CD4-positive, alpha-beta memory T cell (primary cell): ENCODE data around the gene RBM15B. TPM values are rescaled to one million over a fixed set of nuclear protein-coding genes. Genes with fewer than 3 reads are reported as not detected.
A peak's percentile ranks its signal among the peaks of the same experiment; 100 is the strongest.
"Not testable (repeated sequence)": the region's sequence is repeated elsewhere in the genome, so short reads cannot be mapped to it uniquely, and the experiment has no call there.

ENCODE experiments used
- CTCF ChIA-PET: fragments of 350-600 bp; sonication (Branson Sonifier 250); formaldehyde crosslinking; loops from one replicate; lab custom pipeline; 2021; ENCODE audit warnings: inconsistent platforms; ENCODE audit not compliant: partially characterized antibody; lab: Charles Lee
- POLR2A ChIA-PET: fragments of 350-600 bp; sonication (Branson Sonifier 250); formaldehyde crosslinking; loops from one replicate; lab custom pipeline; 2021; ENCODE audit not compliant: partially characterized antibody; lab: Charles Lee
- DNase-seq, 5 donors: peaks; one replicate each; pipeline versions ENCODE4 v3.0.0 to v3.0.0-alpha.2; 2020 to 2022; ENCODE audit warnings: mixed read lengths in 1 of 5
- H3K27ac ChIP-seq: one replicate; pipeline ENCODE4 v1.7.0; 2013; ENCODE audit warnings: low read depth, low read length
- H3K27me3 ChIP-seq: 2 replicates; pipeline ENCODE4 v1.7.0; 2013; ENCODE audit warnings: mild to moderate bottlenecking, low read length, moderate library complexity; ENCODE audit not compliant: insufficient read depth
- H3K36me3 ChIP-seq: 2 replicates; pipeline ENCODE4 v1.7.0; 2013; ENCODE audit warnings: mild to moderate bottlenecking, low read length, moderate library complexity; ENCODE audit not compliant: insufficient read depth
- H3K4me1 ChIP-seq: 2 replicates; pipeline ENCODE4 v1.7.0; 2013; ENCODE audit warnings: mild to moderate bottlenecking, low read length, moderate library complexity; ENCODE audit not compliant: insufficient read depth
- H3K4me3 ChIP-seq, 2 donors: one replicate each; pipeline ENCODE4 v1.7.0; 2013; ENCODE audit warnings: low read length in 2 of 2, mild to moderate bottlenecking in 1 of 2
- H3K9me3 ChIP-seq, 2 donors: one replicate each; pipeline ENCODE4 v1.7.0; 2013; ENCODE audit warnings: low read length in 2 of 2, control low read depth in 1 of 2; ENCODE audit not compliant: control insufficient read depth in 1 of 2
- H3K27ac Mint-ChIP-seq, 7 donors: one replicate each; pipeline ENCODE4 v1.8.0; 2020 to 2021; ENCODE audit warnings: mixed read lengths in 7 of 7, mild to moderate bottlenecking in 6 of 7, inconsistent platforms in 3 of 7, moderate library complexity in 3 of 7
- H3K27me3 Mint-ChIP-seq, 2 donors: one replicate each; pipeline ENCODE4 v1.8.0; 2020 to 2021; ENCODE audit warnings: mixed read lengths in 2 of 2
- H3K36me3 Mint-ChIP-seq, 2 donors: one replicate each; pipeline ENCODE4 v1.8.0; 2020 to 2021; ENCODE audit warnings: mixed read lengths in 2 of 2, inconsistent platforms in 1 of 2, mild to moderate bottlenecking in 1 of 2
- H3K4me1 Mint-ChIP-seq, 4 donors: one replicate each; pipeline ENCODE4 v1.8.0; 2020 to 2021; ENCODE audit warnings: mixed read lengths in 4 of 4, mild to moderate bottlenecking in 1 of 4
- H3K4me3 Mint-ChIP-seq, 8 donors: one replicate each; pipeline ENCODE4 v1.8.0; 2020 to 2021; ENCODE audit warnings: mixed read lengths in 8 of 8, mild to moderate bottlenecking in 7 of 8, moderate library complexity in 6 of 8, inconsistent platforms in 3 of 8
- H3K9me3 Mint-ChIP-seq, 8 donors: one replicate each; pipeline ENCODE4 v1.8.0; 2020 to 2021; ENCODE audit warnings: mixed read lengths in 8 of 8, mild to moderate bottlenecking in 5 of 8, inconsistent platforms in 3 of 8, moderate library complexity in 1 of 8
- intact Hi-C: fragments of 100-400 bp; cut with micrococcal nuclease; formaldehyde crosslinking; loops from one replicate; pipeline ENCODE4 v1.15.1; 2023
- polyA plus RNA-seq, 2 donors: library from polyadenylated mRNA; unstranded; fragments of 300-500 nt; fragmentation: Illumina TruSeq; gene quantifications; one replicate each; pipeline ENCODE4 v1.2.3, GENCODE V29; 2021
- total RNA-seq, 2 experiments: library from RNA; stranded (reverse); gene quantifications; one replicate each; pipeline ENCODE4 v1.2.3, GENCODE V29; 2021

The RBM15B gene
- total and polyA plus RNA-seq, 4 experiments from 2014 or later: 9.9 to 39.9 (median 33.3) TPM

DNA sequence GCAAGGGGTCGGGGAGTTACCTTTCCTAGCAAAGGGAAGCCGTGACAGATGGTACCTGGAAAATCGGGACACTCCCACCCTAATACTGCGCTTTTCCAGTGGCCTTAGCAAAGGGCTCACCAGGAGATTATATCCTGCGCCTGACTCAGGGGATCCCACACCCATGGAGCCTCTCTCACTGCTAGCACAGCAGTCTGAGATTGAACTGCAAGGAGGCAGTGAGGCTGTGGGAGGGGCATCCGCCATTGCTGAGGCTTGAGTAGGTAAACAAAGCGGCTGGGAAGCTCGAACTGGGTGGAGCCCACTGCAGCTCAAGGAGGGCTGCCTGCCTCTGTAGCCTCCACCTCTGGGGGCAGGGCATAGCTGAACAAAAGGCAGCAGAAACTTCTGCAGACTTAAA lies 22.8 kb upstream of the RBM15B start:
- DNase-seq, H3K4me1 ChIP-seq, H3K36me3 ChIP-seq, H3K4me1 Mint-ChIP-seq, H3K4me3 ChIP-seq, intact Hi-C loops, H3K9me3 Mint-ChIP-seq, POLR2A ChIA-PET, H3K4me3 Mint-ChIP-seq, H3K27ac Mint-ChIP-seq, H3K27ac ChIP-seq, H3K27me3 ChIP-seq, H3K36me3 Mint-ChIP-seq, H3K9me3 ChIP-seq: not testable (repeated sequence)
- CTCF ChIA-PET: interaction anchor here (4.1 to 5.9 kb wide), 2 partner anchors 397 to 753 kb away, joined by 45 to 46 read pairs; no protein-coding TSS in a partner anchor
- peaks cover 0 to 15% of the 10 kb centered on the region in 2 donors for H3K27me3 Mint-ChIP-seq

DNA sequence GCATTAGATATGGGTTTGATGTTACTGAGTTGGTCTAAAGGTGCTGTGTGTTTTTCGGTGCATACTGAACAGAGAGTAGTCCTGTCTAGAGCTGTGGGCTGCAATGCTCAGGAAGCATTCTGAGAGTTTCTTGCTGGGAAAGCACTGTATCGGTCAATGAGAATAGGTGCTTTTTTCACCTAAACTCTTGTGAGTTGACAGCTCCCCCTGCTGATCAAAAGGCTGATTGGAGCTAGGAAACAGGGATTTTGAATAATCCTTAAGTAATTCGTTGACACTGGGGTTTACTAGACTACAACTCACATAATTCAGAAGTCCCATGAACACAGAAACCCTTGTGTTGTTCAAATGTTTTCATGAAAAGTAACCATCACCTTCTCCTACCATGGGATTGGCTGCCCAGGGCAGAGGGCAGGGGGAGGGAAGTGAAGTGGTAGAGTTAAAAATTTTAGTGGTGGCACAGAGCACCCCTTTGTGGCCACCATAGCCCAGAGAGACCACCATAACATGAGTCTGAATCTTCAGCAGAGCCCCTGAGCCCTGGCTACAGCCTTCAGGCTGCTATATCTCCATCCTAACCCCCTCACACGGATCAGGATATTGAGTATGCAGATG lies 19.0 kb upstream of the RBM15B start:
- intact Hi-C loops: loop anchor here (1.0 to 2.0 kb wide), 3 partner anchors 401 to 756 kb away; no protein-coding TSS in a partner anchor
- H3K27ac ChIP-seq: no peak overlapping the region
- no peak overlapping the region for H3K4me3 ChIP-seq
- Mint-ChIP-seq H3K27ac (no peak overlapping the region), H3K4me3 (no peak overlapping the region), H3K27me3 (peaks cover 2 to 10% of the 10 kb centered on the region in 2 donors), H3K9me3 (peaks cover 0 to 2% (median 0%) of the 10 kb centered on the region in 8 donors), H3K4me1 (peaks cover 0 to 2% (median 0%) of the 10 kb centered on the region in 4 donors), H3K36me3 (no peaks in the 10 kb centered on the region)
- no peaks in the 10 kb centered on the region for H3K36me3 ChIP-seq
- DNase-seq: peak in 4 of 5 donors; percentile 51 to 58 (median 52)
- no peaks in the 10 kb centered on the region for H3K4me1 ChIP-seq
- ChIA-PET CTCF (interaction anchor here (0.8 to 5.9 kb wide), 12 partner anchors 13 to 802 kb away, joined by 3 to 46 read pairs (median 4); partner anchors contain the start of gene MANF), POLR2A (interaction anchor here (1.1 to 1.6 kb wide), 4 partner anchors 13 to 756 kb away, joined by 3 to 10 read pairs (median 5); partner anchors contain the start of gene MANF)
- no peaks in the 10 kb centered on the region for H3K9me3 ChIP-seq
- H3K27me3 ChIP-seq: no peaks in the 10 kb centered on the region

DNA sequence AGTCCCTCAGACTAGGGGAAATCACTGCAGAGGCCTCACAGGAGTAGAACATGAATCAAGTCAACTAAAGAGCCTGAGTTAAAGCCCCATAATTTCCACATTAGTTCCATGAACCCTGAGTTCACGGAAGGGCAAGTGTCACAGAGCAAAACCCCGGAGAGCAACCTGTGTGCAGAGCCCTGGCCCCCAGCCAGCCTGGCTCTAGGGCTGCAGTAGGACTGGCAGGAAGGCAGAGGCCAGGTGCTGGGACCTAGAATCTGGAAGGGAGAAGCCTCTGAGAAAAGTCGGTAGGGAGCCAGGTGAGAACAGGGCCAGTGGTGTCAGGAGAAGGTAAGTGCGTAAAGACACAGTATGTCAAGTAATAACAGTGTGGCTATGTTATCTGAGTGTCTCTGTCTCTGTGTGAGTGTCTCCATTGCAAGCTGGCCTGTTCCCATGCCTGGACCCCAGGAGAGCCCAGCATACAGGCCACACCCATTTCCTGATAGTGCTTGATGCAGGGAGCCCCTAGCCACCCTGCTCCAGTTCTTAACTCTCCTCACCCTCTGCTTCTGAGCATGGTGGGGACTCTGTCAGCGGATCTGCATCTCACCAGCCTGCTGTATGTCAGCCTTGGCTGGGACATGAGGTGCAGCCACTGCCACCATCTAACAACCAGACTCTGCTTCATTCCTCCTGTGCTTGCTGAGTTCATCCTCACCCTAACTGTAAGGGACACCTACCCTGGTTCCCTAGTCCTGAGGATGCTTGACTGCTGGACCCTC lies 17.2 kb upstream of the RBM15B start:
- Mint-ChIP-seq H3K4me1 (peaks cover 0 to 2% (median 0%) of the 10 kb centered on the region in 4 donors), H3K27ac (no peak overlapping the region), H3K9me3 (no peaks in the 10 kb centered on the region), H3K4me3 (no peak overlapping the region), H3K36me3 (no peaks in the 10 kb centered on the region), H3K27me3 (peaks cover 2 to 9% of the 10 kb centered on the region in 2 donors)
- Histone ChIP-seq H3K4me3 (no peak overlapping the region), H3K27me3 (no peaks in the 10 kb centered on the region), H3K9me3 (no peaks in the 10 kb centered on the region), H3K4me1 (no peaks in the 10 kb centered on the region), H3K27ac (no peak overlapping the region), H3K36me3 (no peaks in the 10 kb centered on the region)
- CTCF ChIA-PET: interaction anchor here (5.9 kb wide), 1 partner anchor 759 kb away, joined by 45 read pairs; no protein-coding TSS in a partner anchor
- POLR2A ChIA-PET: no interaction called here
- DNase-seq: no peak
- intact Hi-C loops: loop anchor here (2.0 kb wide), 1 partner anchor 403 kb away; no protein-coding TSS in a partner anchor

DNA sequence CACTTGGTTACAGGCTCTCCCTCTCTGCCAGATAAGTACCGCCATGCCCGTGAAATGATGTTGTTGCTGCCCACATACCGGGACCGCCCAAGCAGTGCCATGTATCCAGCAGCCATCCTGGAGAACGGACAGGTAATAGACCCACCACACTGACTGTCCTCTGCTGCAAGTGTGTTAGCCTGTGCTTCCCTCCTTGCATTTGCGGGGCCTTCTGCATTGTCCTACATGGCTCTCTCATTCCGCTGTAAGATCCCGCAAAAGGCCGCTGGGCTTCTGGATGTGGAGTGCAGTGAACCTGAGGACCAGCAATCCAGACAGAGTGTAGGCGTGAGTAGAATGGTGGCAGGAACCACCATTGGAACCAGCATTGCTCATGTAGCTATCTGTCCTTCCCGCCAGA lies 16.6 kb upstream of the RBM15B start:
- H3K27me3 ChIP-seq: no peaks in the 10 kb centered on the region
- H3K9me3 ChIP-seq: no peaks in the 10 kb centered on the region
- H3K4me1 ChIP-seq: no peaks in the 10 kb centered on the region
- ChIA-PET POLR2A (no interaction called here), CTCF (interaction anchor here (1.8 to 2.1 kb wide), 2 partner anchors 403 to 758 kb away, joined by 5 to 8 read pairs; no protein-coding TSS in a partner anchor)
- peaks cover 2 to 7% of the 10 kb centered on the region in 2 donors for H3K27me3 Mint-ChIP-seq
- no peak for DNase-seq
- no peak overlapping the region for H3K27ac ChIP-seq
- H3K36me3 ChIP-seq: no peaks in the 10 kb centered on the region
- H3K4me3 Mint-ChIP-seq: no peak overlapping the region
- H3K4me3 ChIP-seq: no peak overlapping the region
- no peak overlapping the region for H3K27ac Mint-ChIP-seq
- H3K9me3 Mint-ChIP-seq: no peaks in the 10 kb centered on the region
- intact Hi-C loops: no loop called here
- H3K36me3 Mint-ChIP-seq: no peaks in the 10 kb centered on the region
- peaks cover 0 to 5% (median 1%) of the 10 kb centered on the region in 4 donors for H3K4me1 Mint-ChIP-seq

DNA sequence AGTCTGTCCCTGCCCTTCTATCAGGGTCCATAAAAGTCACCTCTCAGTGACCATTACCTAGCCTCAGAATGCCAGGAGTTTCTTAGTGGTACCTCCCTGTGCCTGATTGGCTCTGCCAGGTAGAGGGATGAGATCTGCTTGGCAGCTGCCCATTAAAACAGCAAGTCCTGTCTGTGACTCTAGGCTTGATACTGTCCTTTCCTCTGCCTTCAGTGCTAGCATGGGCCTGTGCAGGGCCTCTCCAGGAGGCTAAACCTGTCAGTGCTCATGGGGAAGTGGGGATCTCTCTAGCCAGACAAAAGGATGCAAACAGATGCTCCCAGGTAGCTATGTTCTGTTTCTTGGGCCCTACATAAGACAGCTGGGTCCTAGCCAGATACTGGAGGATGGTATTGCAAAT lies 15.9 kb upstream of the RBM15B start:
- ChIA-PET POLR2A (no interaction called here), CTCF (interaction anchor here (1.8 to 2.1 kb wide), 2 partner anchors 403 to 759 kb away, joined by 5 to 8 read pairs; no protein-coding TSS in a partner anchor)
- Mint-ChIP-seq H3K27ac (no peak overlapping the region), H3K4me3 (no peak overlapping the region), H3K36me3 (no peaks in the 10 kb centered on the region), H3K4me1 (peaks cover 0 to 6% (median 1%) of the 10 kb centered on the region in 4 donors), H3K9me3 (no peaks in the 10 kb centered on the region), H3K27me3 (peaks cover 2 to 5% of the 10 kb centered on the region in 2 donors)
- DNase-seq: no peak
- Histone ChIP-seq H3K36me3 (no peaks in the 10 kb centered on the region), H3K4me3 (no peak overlapping the region), H3K4me1 (no peaks in the 10 kb centered on the region), H3K27me3 (no peaks in the 10 kb centered on the region), H3K27ac (no peak overlapping the region), H3K9me3 (no peaks in the 10 kb centered on the region)
- intact Hi-C loops: no loop called here

- CTCF ChIA-PET: interaction anchor here (1.8 to 2.1 kb wide), 2 partner anchors 404 to 760 kb away, joined by 5 to 8 read pairs; no protein-coding TSS in a partner anchor
Measured at GRCh38 chr3:51375571-51375970, 15.5 kb upstream of the RBM15B start.

DNA sequence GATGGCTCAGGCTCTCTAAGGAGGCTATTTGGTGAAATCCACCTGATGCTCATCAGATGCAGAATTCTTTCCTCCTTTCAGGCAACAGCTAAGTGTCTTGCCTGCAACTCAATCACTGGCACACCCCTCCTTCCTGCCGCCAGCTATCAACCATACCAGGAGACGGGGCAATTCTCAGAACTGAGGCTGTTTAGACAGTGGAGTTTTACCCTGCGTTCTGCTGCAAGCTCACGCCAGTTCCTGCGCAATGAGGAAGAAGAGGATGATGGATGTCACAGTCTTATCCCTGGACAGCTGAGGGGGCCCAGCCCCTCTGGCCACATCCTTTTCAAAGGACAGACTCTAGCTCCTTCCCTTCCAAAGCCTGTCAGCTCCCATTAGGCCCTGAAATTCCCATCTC lies 13.0 kb upstream of the RBM15B start:
- Mint-ChIP-seq H3K4me3 (no peak overlapping the region), H3K27me3 (peaks cover 0 to 2% of the 10 kb centered on the region in 2 donors)
- no peak for DNase-seq

More at GRCh38 chr3:51375571-51375970, 15.5 kb upstream of the RBM15B start:
- H3K36me3 ChIP-seq: no peaks in the 10 kb centered on the region
- Mint-ChIP-seq H3K9me3 (no peaks in the 10 kb centered on the region), H3K4me1 (peaks cover 0 to 6% (median 1%) of the 10 kb centered on the region in 4 donors), H3K4me3 (no peak overlapping the region), H3K36me3 (no peaks in the 10 kb centered on the region), H3K27me3 (peaks cover 2 to 5% of the 10 kb centered on the region in 2 donors), H3K27ac (no peak overlapping the region)
- POLR2A ChIA-PET: no interaction called here
- intact Hi-C loops: no loop called here
- no peak for DNase-seq
- H3K4me1 ChIP-seq: no peaks in the 10 kb centered on the region
- no peak overlapping the region for H3K4me3 ChIP-seq
- no peaks in the 10 kb centered on the region for H3K27me3 ChIP-seq
- H3K9me3 ChIP-seq: no peaks in the 10 kb centered on the region
- H3K27ac ChIP-seq: no peak overlapping the region

More for the DNA sequence above, 13.0 kb upstream of the RBM15B start:
- H3K27ac ChIP-seq: no peak overlapping the region
- H3K4me1 Mint-ChIP-seq: peaks cover 0 to 9% (median 0%) of the 10 kb centered on the region in 4 donors
- no peaks in the 10 kb centered on the region for H3K9me3 ChIP-seq
- H3K9me3 Mint-ChIP-seq: no peaks in the 10 kb centered on the region
- H3K4me3 ChIP-seq: no peak overlapping the region
- H3K36me3 Mint-ChIP-seq: no peaks in the 10 kb centered on the region
- H3K27me3 ChIP-seq: no peaks in the 10 kb centered on the region
- no peaks in the 10 kb centered on the region for H3K36me3 ChIP-seq
- POLR2A ChIA-PET: interaction anchor here (0.6 kb wide), 1 partner anchor 766 kb away, joined by 3 read pairs; the partner anchor contains the start of gene CISH
- H3K27ac Mint-ChIP-seq: no peak overlapping the region
- peaks cover 1% of the 10 kb centered on the region for H3K4me1 ChIP-seq
- intact Hi-C loops: no loop called here
- CTCF ChIA-PET: interaction anchor here (1.3 to 3.6 kb wide), 4 partner anchors 12 to 806 kb away, joined by 4 to 14 read pairs (median 8); partner anchors contain the start of gene RBM15B
